B cell (primary cell): ENCODE data around the gene TTC34.

ENCODE experiments used
- EZH2 ChIP-seq: IDR thresholded peaks from 2 replicates; pipeline ENCODE4 v1.6.1; 2012; ENCODE audit warnings: borderline replicate concordance, low read depth, mild to moderate bottlenecking, moderate library complexity, low read length; ENCODE audit not compliant: insufficient read depth, poor library complexity, severe bottlenecking
- TF ChIP-seq, protein P1 (sequence below): fragments of 200-600 bp; IDR thresholded peaks from one replicate; pipeline ENCODE4 v1.8.0; 2022; ENCODE audit warnings: antibody characterized with exemption, mild to moderate bottlenecking

DNA sequence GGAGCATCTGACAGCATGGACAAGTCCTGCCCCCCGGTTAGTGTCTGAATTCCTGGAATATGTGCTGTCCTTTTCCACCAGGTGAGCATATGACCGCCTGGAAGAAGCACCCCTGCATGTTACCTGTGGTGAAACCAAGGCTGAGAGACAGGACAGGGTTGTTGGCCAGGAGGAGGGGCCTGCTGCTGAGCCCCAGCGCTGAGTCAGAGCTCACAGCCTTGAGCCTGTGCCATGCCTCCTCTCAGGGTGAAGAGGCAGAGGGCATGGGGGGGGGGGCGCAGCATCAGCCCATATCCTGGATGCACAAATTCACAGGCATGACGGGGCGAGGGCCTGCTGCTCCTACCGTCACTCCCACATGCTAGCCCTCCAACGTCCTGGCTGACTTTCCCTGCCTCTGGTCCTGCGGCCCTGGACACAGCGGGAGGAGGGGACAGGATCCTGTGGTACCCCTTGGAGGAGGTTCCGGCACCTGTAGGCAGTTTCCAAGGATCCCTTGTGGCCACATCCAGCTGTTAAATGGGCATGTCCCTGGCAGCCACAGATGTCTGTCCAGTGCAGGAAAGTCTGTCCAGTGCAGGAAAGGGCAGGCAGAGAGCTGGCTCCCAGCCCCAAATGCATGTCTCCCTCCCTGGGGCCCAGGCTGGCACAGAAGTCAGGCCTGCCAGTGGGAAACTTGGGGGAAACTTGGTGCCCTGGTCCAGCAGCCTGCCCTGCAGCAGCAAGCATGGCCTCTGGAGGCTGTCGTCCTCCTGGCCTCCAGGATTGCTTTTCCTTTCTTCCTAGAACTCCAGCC is 23.9 kb downstream of the TTC34 start:
- TF ChIP-seq, protein P1, sequence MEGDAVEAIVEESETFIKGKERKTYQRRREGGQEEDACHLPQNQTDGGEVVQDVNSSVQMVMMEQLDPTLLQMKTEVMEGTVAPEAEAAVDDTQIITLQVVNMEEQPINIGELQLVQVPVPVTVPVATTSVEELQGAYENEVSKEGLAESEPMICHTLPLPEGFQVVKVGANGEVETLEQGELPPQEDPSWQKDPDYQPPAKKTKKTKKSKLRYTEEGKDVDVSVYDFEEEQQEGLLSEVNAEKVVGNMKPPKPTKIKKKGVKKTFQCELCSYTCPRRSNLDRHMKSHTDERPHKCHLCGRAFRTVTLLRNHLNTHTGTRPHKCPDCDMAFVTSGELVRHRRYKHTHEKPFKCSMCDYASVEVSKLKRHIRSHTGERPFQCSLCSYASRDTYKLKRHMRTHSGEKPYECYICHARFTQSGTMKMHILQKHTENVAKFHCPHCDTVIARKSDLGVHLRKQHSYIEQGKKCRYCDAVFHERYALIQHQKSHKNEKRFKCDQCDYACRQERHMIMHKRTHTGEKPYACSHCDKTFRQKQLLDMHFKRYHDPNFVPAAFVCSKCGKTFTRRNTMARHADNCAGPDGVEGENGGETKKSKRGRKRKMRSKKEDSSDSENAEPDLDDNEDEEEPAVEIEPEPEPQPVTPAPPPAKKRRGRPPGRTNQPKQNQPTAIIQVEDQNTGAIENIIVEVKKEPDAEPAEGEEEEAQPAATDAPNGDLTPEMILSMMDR, result no peak
- TF ChIP-seq EZH2, result no peak
